Activated CD8-positive, alpha-beta memory T cell treated with anti-CD3 and anti-CD28 coated beads, Interleukin-2, amount 50 U/mL, for 1 hour (primary cell): ENCODE data around the gene KAT8.
"Not testable (repeated sequence)": the region's sequence is repeated elsewhere in the genome, so short reads cannot be mapped to it uniquely, and the experiment has no call there.

ENCODE experiments used
- DNase-seq: peaks from one replicate; pipeline ENCODE4 v3.0.0-alpha.2; 2020; ENCODE audit errors: extremely low read depth

Gene KAT8

GRCh38 chr16:31083981-31084380 lies 33.5 kb upstream of the KAT8 start:
- no peak for DNase-seq

- no peak for DNase-seq
Measured at GRCh38 chr16:31084584-31085302, 32.7 kb upstream of the KAT8 start.

- no peak for DNase-seq
Measured at GRCh38 chr16:31085411-31085810, 32.1 kb upstream of the KAT8 start.

GRCh38 chr16:31085873-31086628 lies 31.4 kb upstream of the KAT8 start:
- DNase-seq = no peak

- no peak for DNase-seq
Measured at GRCh38 chr16:31086629-31086906, 30.9 kb upstream of the KAT8 start.

- DNase-seq = no peak
Measured at GRCh38 chr16:31087481-31087880, 30.0 kb upstream of the KAT8 start.

- no peak for DNase-seq
Measured at GRCh38 chr16:31087971-31088370, 29.5 kb upstream of the KAT8 start.

- DNase-seq = no peak
Measured at GRCh38 chr16:31088459-31089183, 28.8 kb upstream of the KAT8 start, which contains the start of gene PRSS53. Gene PRSS53 (minus strand): TSS chr16:31088943. CDS start chr16:31088809, 134 bp downstream.

- DNase-seq = no peak
Measured at GRCh38 chr16:31089199-31089598, 28.3 kb upstream of the KAT8 start.

- no peak for DNase-seq
Measured at GRCh38 chr16:31090540-31090939, 26.9 kb upstream of the KAT8 start.

GRCh38 chr16:31092330-31092729 lies 25.1 kb upstream of the KAT8 start:
- no peak for DNase-seq

GRCh38 chr16:31093132-31093703 lies 24.2 kb upstream of the KAT8 start:
- no peak for DNase-seq

- no peak for DNase-seq
Measured at GRCh38 chr16:31094088-31094423, 23.4 kb upstream of the KAT8 start.

- peak; percentile 74 for DNase-seq
Measured at GRCh38 chr16:31094424-31095120, 22.9 kb upstream of the KAT8 start, which contains the start of gene VKORC1. Gene VKORC1 (minus strand): TSS chr16:31094797. CDS start chr16:31094729, 68 bp downstream.

- DNase-seq = no peak
Measured at GRCh38 chr16:31099860-31100638, 17.4 kb upstream of the KAT8 start.

GRCh38 chr16:31100876-31101641 lies 16.4 kb upstream of the KAT8 start:
- not testable (repeated sequence) for DNase-seq

GRCh38 chr16:31105677-31106213 lies 11.7 kb upstream of the KAT8 start:
- DNase-seq = peak; percentile 31

- DNase-seq = no peak
Measured at GRCh38 chr16:31106509-31107464, 10.7 kb upstream of the KAT8 start.

GRCh38 chr16:31107465-31107867 lies 10.0 kb upstream of the KAT8 start:
- DNase-seq = no peak
